ENCODE measurements around the gene BTBD17.

- TF ChIP-seq CTCF (IDR thresholded peaks at IDR 0.05), result no peak
- TF ChIP-seq EZH2 (IDR thresholded peaks at IDR 0.05), result no peak
- no peak for TF ChIP-seq EZH2phosphoT487 (IDR thresholded peaks at IDR 0.05)
These were observed 31.2 kb upstream of the BTBD17 start for GRCh38 chr17:74392848-74393247.
